ENCODE data around the gene ZBTB39. TPM values are rescaled to one million over a fixed set of nuclear protein-coding genes. Genes with fewer than 3 reads are reported as not detected.
A peak's percentile ranks its signal among the peaks of the same experiment; 100 is the strongest.
"Not testable (repeated sequence)": the region's sequence is repeated elsewhere in the genome, so short reads cannot be mapped to it uniquely, and the experiment has no call there.

Gene ZBTB39
- total RNA-seq, 1 donor from 2014 or later: 13.3 TPM

GRCh38 chr12:57031138-57031725 is 24.9 kb upstream of the ZBTB39 start:
- H3K4me3 Mint-ChIP-seq: no peak overlapping the region
- ChIA-PET CTCF (interaction anchor here (0.6 to 5.1 kb wide), 11 partner anchors 12 to 270 kb away, joined by 3 to 49 read pairs (median 4); partner anchors contain the start of gene STAT6), POLR2A (interaction anchor here (0.8 to 2.5 kb wide), 4 partner anchors 29 to 81 kb away, joined by 3 to 15 read pairs (median 3); partner anchors contain the start of gene STAT6)
- no peaks in the 10 kb centered on the region for H3K27me3 Mint-ChIP-seq
- H3K36me3 Mint-ChIP-seq (ENCODE audit: low read depth): no peaks in the 10 kb centered on the region
- H3K27ac Mint-ChIP-seq: peak overlapping the region; percentile 72
- H3K4me1 Mint-ChIP-seq: peaks cover 14% of the 10 kb centered on the region
- intact Hi-C loops (cut with micrococcal nuclease): loop anchor here (1.0 kb wide), 2 partner anchors 32 to 81 kb away; no protein-coding TSS in a partner anchor
- H3K9me3 Mint-ChIP-seq: no peaks in the 10 kb centered on the region
- no peak for TF ChIP-seq CTCF (IDR thresholded peaks at IDR 0.05)
- DNase-seq (no peak), ATAC-seq (ENCODE audit: low read depth) (peak; percentile 69)

GRCh38 chr12:57029457-57029856 is 23.1 kb upstream of the ZBTB39 start:
- no peak overlapping the region for H3K4me3 Mint-ChIP-seq
- intact Hi-C loops (cut with micrococcal nuclease): no loop called here
- H3K27ac Mint-ChIP-seq: no peak overlapping the region
- CTCF ChIA-PET: interaction anchor here (2.5 kb wide), 1 partner anchor 82 kb away, joined by 15 read pairs; the partner anchor contains the start of gene STAT6
- H3K36me3 Mint-ChIP-seq (ENCODE audit: low read depth): no peaks in the 10 kb centered on the region
- no peak for DNase-seq
- no peak for TF ChIP-seq CTCF (IDR thresholded peaks at IDR 0.05)
- POLR2A ChIA-PET: no interaction called here
- no peak for ATAC-seq (ENCODE audit: low read depth)
- H3K9me3 Mint-ChIP-seq: no peaks in the 10 kb centered on the region
- no peaks in the 10 kb centered on the region for H3K27me3 Mint-ChIP-seq
- peaks cover 14% of the 10 kb centered on the region for H3K4me1 Mint-ChIP-seq

GRCh38 chr12:57027805-57028153 is 21.4 kb upstream of the ZBTB39 start:
- H3K4me1 Mint-ChIP-seq: peaks cover 14% of the 10 kb centered on the region
- H3K9me3 Mint-ChIP-seq: no peaks in the 10 kb centered on the region
- DNase-seq: no peak
- TF ChIP-seq CTCF (IDR thresholded peaks at IDR 0.05): no peak
- intact Hi-C loops (cut with micrococcal nuclease): no loop called here
- H3K36me3 Mint-ChIP-seq (ENCODE audit: low read depth): no peaks in the 10 kb centered on the region
- ChIA-PET CTCF (interaction anchor here (0.5 to 1.6 kb wide), 2 partner anchors 35 to 84 kb away, joined by 3 to 5 read pairs; partner anchors contain the start of gene STAT6), POLR2A (no interaction called here)
- no peak overlapping the region for H3K27ac Mint-ChIP-seq
- H3K27me3 Mint-ChIP-seq: no peaks in the 10 kb centered on the region
- no peak overlapping the region for H3K4me3 Mint-ChIP-seq
- no peak for ATAC-seq (ENCODE audit: low read depth)

GRCh38 chr12:57027011-57027804 is 20.9 kb upstream of the ZBTB39 start:
- H3K27ac Mint-ChIP-seq: no peak overlapping the region
- ATAC-seq (ENCODE audit: low read depth) (no peak), DNase-seq (no peak)
- ChIA-PET POLR2A (interaction anchor here (0.5 to 1.2 kb wide), 3 partner anchors 9 to 73 kb away, joined by 3 read pairs; no protein-coding TSS in a partner anchor), CTCF (interaction anchor here (1.6 kb wide), 1 partner anchor 84 kb away, joined by 5 read pairs; the partner anchor contains the start of gene STAT6)
- no peak for TF ChIP-seq CTCF (IDR thresholded peaks at IDR 0.05)
- no peaks in the 10 kb centered on the region for H3K27me3 Mint-ChIP-seq
- no peaks in the 10 kb centered on the region for H3K9me3 Mint-ChIP-seq
- H3K4me3 Mint-ChIP-seq: no peak overlapping the region
- H3K4me1 Mint-ChIP-seq: peaks cover 14% of the 10 kb centered on the region
- intact Hi-C loops (cut with micrococcal nuclease): no loop called here
- H3K36me3 Mint-ChIP-seq (ENCODE audit: low read depth): no peaks in the 10 kb centered on the region

GRCh38 chr12:57025196-57025595 is 18.9 kb upstream of the ZBTB39 start:
- intact Hi-C loops (cut with micrococcal nuclease): no loop called here
- no peak overlapping the region for H3K27ac Mint-ChIP-seq
- no peaks in the 10 kb centered on the region for H3K27me3 Mint-ChIP-seq
- TF ChIP-seq CTCF (IDR thresholded peaks at IDR 0.05): no peak
- no peak overlapping the region for H3K4me3 Mint-ChIP-seq
- ChIA-PET CTCF (interaction anchor here (1.3 kb wide), 1 partner anchor 44 kb away, joined by 4 read pairs; no protein-coding TSS in a partner anchor), POLR2A (no interaction called here)
- H3K4me1 Mint-ChIP-seq: peaks cover 11% of the 10 kb centered on the region
- no peak for DNase-seq
- no peak for ATAC-seq (ENCODE audit: low read depth)
- H3K36me3 Mint-ChIP-seq (ENCODE audit: low read depth): no peaks in the 10 kb centered on the region
- no peaks in the 10 kb centered on the region for H3K9me3 Mint-ChIP-seq

- H3K27ac Mint-ChIP-seq; CTCF ChIA-PET; H3K27me3 Mint-ChIP-seq; H3K4me3 Mint-ChIP-seq; H3K9me3 Mint-ChIP-seq; intact Hi-C loops (cut with micrococcal nuclease); ATAC-seq (ENCODE audit: low read depth); H3K36me3 Mint-ChIP-seq (ENCODE audit: low read depth); DNase-seq; POLR2A ChIA-PET: not testable (repeated sequence)
- H3K4me1 Mint-ChIP-seq: peaks cover 11% of the 10 kb centered on the region
These were observed 16.0 kb upstream of the ZBTB39 start for GRCh38 chr12:57022324-57022723.

All from activated B cell treated with CpG ODN at 0.5 μM for 24 hours (primary cell).